ENCODE data around the gene PPBP.
"Not testable (repeated sequence)": the region's sequence is repeated elsewhere in the genome, so short reads cannot be mapped to it uniquely, and the experiment has no call there.

Gene PPBP

GRCh38 chr4:73991742-73992000 lies 3.7 kb upstream of the PPBP start:
- no peak for DNase-seq

GRCh38 chr4:73990988-73991741 lies 3.2 kb upstream of the PPBP start:
- DNase-seq = no peak

GRCh38 chr4:73989928-73990327 lies 1.9 kb upstream of the PPBP start:
- no peak for DNase-seq

- DNase-seq = no peak
Measured at GRCh38 chr4:73989031-73989430, 1.0 kb upstream of the PPBP start.

- DNase-seq = no peak
Measured at GRCh38 chr4:73985528-73985852, 2.5 kb downstream of the PPBP start.

GRCh38 chr4:73984736-73985527 lies 3.1 kb downstream of the PPBP start:
- DNase-seq = no peak

GRCh38 chr4:73981175-73981574 lies 6.8 kb downstream of the PPBP start:
- DNase-seq = not testable (repeated sequence)

- no peak for DNase-seq
Measured at GRCh38 chr4:73979407-73979957, 8.5 kb downstream of the PPBP start.

- DNase-seq = no peak
Measured at GRCh38 chr4:73978886-73979285, 9.1 kb downstream of the PPBP start.

- DNase-seq = no peak
Measured at GRCh38 chr4:73976716-73977115, 11.3 kb downstream of the PPBP start.

GRCh38 chr4:73976217-73976616 lies 11.8 kb downstream of the PPBP start:
- DNase-seq = no peak

- no peak for DNase-seq
Measured at GRCh38 chr4:73974352-73974751, 13.6 kb downstream of the PPBP start.

- DNase-seq = no peak
Measured at GRCh38 chr4:73970945-73971344, 17.0 kb downstream of the PPBP start.

- no peak for DNase-seq
Measured at GRCh38 chr4:73970011-73970410, 18.0 kb downstream of the PPBP start.

GRCh38 chr4:73967866-73968265 lies 20.1 kb downstream of the PPBP start:
- DNase-seq = no peak

GRCh38 chr4:73964862-73965611 lies 23.0 kb downstream of the PPBP start:
- no peak for DNase-seq

- no peak for DNase-seq
Measured at GRCh38 chr4:73962724-73963123, 25.3 kb downstream of the PPBP start.

GRCh38 chr4:73959041-73959440 lies 28.9 kb downstream of the PPBP start:
- DNase-seq = not testable (repeated sequence)

GRCh38 chr4:73952352-73952751 lies 35.6 kb downstream of the PPBP start:
- DNase-seq = no peak

- DNase-seq = not testable (repeated sequence)
Measured at GRCh38 chr4:73950376-73950920, 37.5 kb downstream of the PPBP start.

GRCh38 chr4:73948990-73949706 lies 38.8 kb downstream of the PPBP start:
- DNase-seq = no peak

GRCh38 chr4:73948291-73948690 lies 39.7 kb downstream of the PPBP start:
- no peak for DNase-seq
